SK-N-MC (cell line): ENCODE data around the gene MAST2.

Experiments used
- EZH2 ChIP-seq: fragments of 200-600 bp; sonication (generic); IDR thresholded peaks from one replicate; pipeline ENCODE4 v1.6.1; 2017; ENCODE audit warnings: antibody characterized with exemption
- POLR2AphosphoS5 ChIP-seq: IDR thresholded peaks from 2 replicates; pipeline ENCODE4 v1.6.1; 2012; ENCODE audit warnings: mild to moderate bottlenecking, low read depth, low read length, borderline replicate concordance

GRCh38 chr1:46020010-46020409, 216.6 kb downstream of the MAST2 start:
- no peak for TF ChIP-seq POLR2AphosphoS5
- no peak for TF ChIP-seq EZH2
